Hepatocyte (in vitro differentiated cells): ENCODE results near the gene SERPINA3. TPM values are rescaled to one million over a fixed set of nuclear protein-coding genes. Genes with fewer than 3 reads are reported as not detected.

ENCODE experiments used
- DNase-seq: peaks from one replicate; pipeline ENCODE4 v3.0.0-alpha.2; 2016; ENCODE audit warnings: low spot score
- H2AFZ ChIP-seq: fragments of 200-600 bp; sonication (generic); 2 replicates; pipeline ENCODE4 v1.6.0; 2016; ENCODE audit warnings: antibody characterized with exemption, mild to moderate bottlenecking
- H3K27ac ChIP-seq: fragments of 200-600 bp; sonication (generic); 2 replicates; pipeline ENCODE4 v1.5.1; 2016; ENCODE audit warnings: mild to moderate bottlenecking
- H3K27me3 ChIP-seq: fragments of 200-600 bp; sonication (generic); 2 replicates; pipeline ENCODE4 v1.6.1; 2016
- H3K36me3 ChIP-seq: fragments of 200-600 bp; sonication (generic); replicated peaks from 2 replicates; pipeline ENCODE4 v1.5.1; 2016; ENCODE audit warnings: low read depth; ENCODE audit not compliant: insufficient read depth
- H3K4me1 ChIP-seq: fragments of 200-600 bp; sonication (generic); 2 replicates; pipeline ENCODE4 v1.5.1; 2016; ENCODE audit warnings: mild to moderate bottlenecking, moderate library complexity; ENCODE audit not compliant: insufficient read depth
- H3K4me2 ChIP-seq: fragments of 200-600 bp; sonication (generic); 2 replicates; pipeline ENCODE4 v1.6.0; 2016
- H3K4me3 ChIP-seq: fragments of 200-600 bp; sonication (generic); 2 replicates; pipeline ENCODE4 v1.5.1; 2016; ENCODE audit warnings: mild to moderate bottlenecking
- H3K79me2 ChIP-seq: fragments of 200-600 bp; sonication (generic); 2 replicates; pipeline ENCODE4 v1.6.0; 2017; ENCODE audit warnings: mild to moderate bottlenecking
- H3K9me2 ChIP-seq: fragments of 200-600 bp; sonication (generic); replicated peaks from 2 replicates; pipeline ENCODE4 v1.6.0; 2017; ENCODE audit warnings: mild to moderate bottlenecking; ENCODE audit not compliant: insufficient read depth
- H3K9me3 ChIP-seq: fragments of 200-600 bp; sonication (generic); 2 replicates; pipeline ENCODE4 v1.5.1; 2016; ENCODE audit warnings: low read depth, mild to moderate bottlenecking
- H4K20me1 ChIP-seq: fragments of 200-600 bp; sonication (generic); 2 replicates; pipeline ENCODE4 v1.6.0; 2016; ENCODE audit warnings: mild to moderate bottlenecking; ENCODE audit not compliant: insufficient read depth, poor library complexity, severe bottlenecking
- CTCF ChIP-seq: fragments of 200-600 bp; sonication (generic); IDR thresholded peaks from 2 replicates; pipeline ENCODE4 v1.5.1; 2016; ENCODE audit warnings: antibody characterized with exemption, mild to moderate bottlenecking; ENCODE audit not compliant: poor library complexity
- EZH2 ChIP-seq: fragments of 200-600 bp; sonication (generic); IDR thresholded peaks from 2 replicates; pipeline ENCODE4 v1.6.1; 2016; ENCODE audit warnings: antibody characterized with exemption, mild to moderate bottlenecking, borderline replicate concordance
- EZH2phosphoT487 ChIP-seq: fragments of 200-600 bp; sonication (generic); IDR thresholded peaks from one replicate; pipeline ENCODE4 v1.6.1; 2018; ENCODE audit warnings: antibody characterized with exemption, mild to moderate bottlenecking, low read depth, moderate library complexity; ENCODE audit not compliant: unreplicated experiment, severe bottlenecking
- WGBS: methylation state at CpG from one replicate; pipeline ENCODE4 v1.1.6; 2016; ENCODE audit warnings: low lambda C conversion rate; ENCODE audit errors: missing lambda C conversion rate; 5-methylcytosine and 5-hydroxymethylcytosine counted together
- polyA plus RNA-seq: library from polyadenylated mRNA; unstranded; fragments of >200 nt; fragmentation: Nextera tagmentation; extraction: Ambion mirVana; gene quantifications from 2 replicates; pipeline ENCODE4 v1.2.1, GENCODE V29; 2016
- total RNA-seq: library from RNA; depleted of rRNA; stranded (reverse); fragments of >200 nt; gene quantifications from 2 replicates; pipeline ENCODE4 v1.2.3, GENCODE V29; 2014

Gene SERPINA3
- total and polyA plus RNA-seq, 2 experiments from 2014 or later = 359 to 457 TPM

DNA sequence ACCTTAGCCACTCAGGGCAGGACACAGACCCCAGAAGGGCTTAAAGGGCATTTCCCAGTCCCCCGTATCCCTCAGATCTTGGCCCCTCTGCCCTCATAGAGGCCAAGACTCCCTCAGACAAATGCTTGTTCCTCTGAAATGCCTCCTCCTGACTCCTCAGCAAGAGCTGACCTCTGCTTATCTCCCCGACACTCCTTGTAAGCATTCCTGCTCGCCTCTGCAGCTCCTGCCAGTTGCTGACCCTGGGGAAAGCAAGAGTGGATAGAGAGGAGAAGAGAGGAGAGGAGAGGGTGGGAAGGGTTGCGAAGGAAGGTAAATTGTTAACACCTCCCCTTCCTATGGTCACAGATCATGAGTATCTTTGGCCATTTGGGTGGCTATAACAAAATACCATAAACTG, 23.9 kb upstream of the SERPINA3 start:
- H3K36me3 ChIP-seq = no peaks in the 10 kb centered on the region
- H3K4me1 ChIP-seq = peaks cover 9% of the 10 kb centered on the region
- no peak overlapping the region for H2AFZ ChIP-seq
- no peak for DNase-seq
- no peaks in the 10 kb centered on the region for H3K9me2 ChIP-seq
- no peaks in the 10 kb centered on the region for H4K20me1 ChIP-seq
- no peak overlapping the region for H3K4me3 ChIP-seq
- WGBS = 69% methylated on average over 4 of the region's 4 CpGs
- peak overlapping the region; percentile 47 for H3K27ac ChIP-seq
- no peaks in the 10 kb centered on the region for H3K27me3 ChIP-seq
- no peak for TF ChIP-seq EZH2phosphoT487
- TF ChIP-seq EZH2 = no peak
- no peak for TF ChIP-seq CTCF
- no peaks in the 10 kb centered on the region for H3K79me2 ChIP-seq
- H3K4me2 ChIP-seq = no peak overlapping the region
- no peaks in the 10 kb centered on the region for H3K9me3 ChIP-seq

DNA sequence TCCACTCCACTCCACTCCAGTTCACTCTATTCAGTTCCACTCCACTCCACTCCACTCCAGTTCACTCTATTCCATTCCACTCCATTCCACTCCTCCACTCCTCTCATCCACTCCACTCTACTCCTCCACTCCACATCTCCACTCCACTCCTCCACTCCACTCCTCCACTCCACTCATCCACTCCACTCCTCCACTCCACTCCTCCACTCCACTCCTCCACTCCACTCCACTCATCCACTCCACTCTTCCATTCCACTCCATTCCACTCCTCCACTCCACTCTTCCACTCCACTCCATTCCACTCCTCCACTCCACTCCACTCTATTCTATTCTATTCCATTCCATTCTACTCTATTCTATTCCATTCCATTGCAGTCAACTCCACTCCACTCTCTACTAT, 21.1 kb upstream of the SERPINA3 start:
- Histone ChIP-seq H3K9me3 (no peaks in the 10 kb centered on the region), H3K9me2 (no peaks in the 10 kb centered on the region), H4K20me1 (no peaks in the 10 kb centered on the region), H3K4me3 (no peak overlapping the region), H2AFZ (no peak overlapping the region), H3K36me3 (no peaks in the 10 kb centered on the region), H3K27me3 (no peaks in the 10 kb centered on the region), H3K4me2 (no peak overlapping the region), H3K79me2 (no peaks in the 10 kb centered on the region), H3K4me1 (peaks cover 21% of the 10 kb centered on the region), H3K27ac (no peak overlapping the region)
- no peak for TF ChIP-seq CTCF
- TF ChIP-seq EZH2 = no peak
- TF ChIP-seq EZH2phosphoT487 = no peak
- no peak for DNase-seq

DNA sequence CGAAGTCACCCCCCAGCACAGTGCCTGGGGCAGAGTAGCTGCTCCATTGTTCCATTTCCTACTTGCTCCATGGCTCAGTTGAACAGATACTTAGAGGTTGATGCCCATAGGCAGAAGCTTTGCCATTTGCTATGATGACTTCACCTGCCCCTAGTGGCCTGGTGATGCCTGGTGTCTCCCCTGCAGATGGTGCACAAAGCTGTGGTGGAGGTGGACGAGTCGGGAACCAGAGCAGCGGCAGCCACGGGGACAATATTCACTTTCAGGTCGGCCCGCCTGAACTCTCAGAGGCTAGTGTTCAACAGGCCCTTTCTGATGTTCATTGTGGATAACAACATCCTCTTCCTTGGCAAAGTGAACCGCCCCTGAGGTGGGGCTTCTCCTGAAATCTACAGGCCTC, 20.3 kb upstream of the SERPINA3 start:
- no peak overlapping the region for H3K4me2 ChIP-seq
- 88% methylated on average over 8 of the region's 8 CpGs for WGBS
- no peaks in the 10 kb centered on the region for H3K9me2 ChIP-seq
- H2AFZ ChIP-seq = no peak overlapping the region
- no peak for TF ChIP-seq EZH2phosphoT487
- TF ChIP-seq EZH2 = no peak
- TF ChIP-seq CTCF = no peak
- no peaks in the 10 kb centered on the region for H3K27me3 ChIP-seq
- no peaks in the 10 kb centered on the region for H3K79me2 ChIP-seq
- H3K4me3 ChIP-seq = no peak overlapping the region
- peaks cover 21% of the 10 kb centered on the region for H3K4me1 ChIP-seq
- H3K36me3 ChIP-seq = no peaks in the 10 kb centered on the region
- no peak overlapping the region for H3K27ac ChIP-seq
- no peaks in the 10 kb centered on the region for H4K20me1 ChIP-seq
- H3K9me3 ChIP-seq = no peaks in the 10 kb centered on the region
- DNase-seq = no peak

GRCh38 chr14:94592457-94592856, 19.7 kb upstream of the SERPINA3 start:
- H2AFZ ChIP-seq = no peak overlapping the region
- peaks cover 21% of the 10 kb centered on the region for H3K4me1 ChIP-seq
- no peaks in the 10 kb centered on the region for H3K9me2 ChIP-seq
- no peak overlapping the region for H3K4me2 ChIP-seq
- no peaks in the 10 kb centered on the region for H3K9me3 ChIP-seq
- H3K4me3 ChIP-seq = no peak overlapping the region
- no peaks in the 10 kb centered on the region for H3K36me3 ChIP-seq
- H4K20me1 ChIP-seq = no peaks in the 10 kb centered on the region
- no peak for TF ChIP-seq EZH2
- no peak for TF ChIP-seq EZH2phosphoT487
- no peak for TF ChIP-seq CTCF
- no peak for DNase-seq
- H3K27ac ChIP-seq = no peak overlapping the region
- no peaks in the 10 kb centered on the region for H3K79me2 ChIP-seq
- no peaks in the 10 kb centered on the region for H3K27me3 ChIP-seq
